NB4 (cell line): ENCODE data around the gene CPED1.

ENCODE experiments used
- CTCF ChIP-seq: IDR thresholded peaks from one replicate; pipeline ENCODE4 v1.5.1; 2012; ENCODE audit warnings: low read depth, low read length
- MAX ChIP-seq: IDR thresholded peaks from 2 replicates; pipeline ENCODE4 v1.6.1; 2011; ENCODE audit warnings: low read depth, low read length
- POLR2A ChIP-seq: IDR thresholded peaks from 2 replicates; pipeline ENCODE4 v1.6.1; 2011; ENCODE audit warnings: mild to moderate bottlenecking; ENCODE audit not compliant: insufficient read length; ENCODE audit errors: extremely low read depth

- no peak for TF ChIP-seq CTCF
- TF ChIP-seq MAX, result no peak
- TF ChIP-seq POLR2A, result no peak
These were observed 223.5 kb downstream of the CPED1 start for GRCh38 chr7:121212036-121212435.
